NCI-H2029 (cell line): Measurements from ENCODE around the gene KCNJ5.

Source experiments
- DNase-seq: peaks from one replicate; lab custom pipeline; 2025; lab: John Stamatoyannopoulos, UW

The KCNJ5 gene

GRCh38 chr11:128895526-128895925 lies 4.4 kb downstream of the KCNJ5 start:
- DNase-seq: no peak

- no peak for DNase-seq
Observed at GRCh38 chr11:128896356-128896755, 5.2 kb downstream of the KCNJ5 start.

DNA sequence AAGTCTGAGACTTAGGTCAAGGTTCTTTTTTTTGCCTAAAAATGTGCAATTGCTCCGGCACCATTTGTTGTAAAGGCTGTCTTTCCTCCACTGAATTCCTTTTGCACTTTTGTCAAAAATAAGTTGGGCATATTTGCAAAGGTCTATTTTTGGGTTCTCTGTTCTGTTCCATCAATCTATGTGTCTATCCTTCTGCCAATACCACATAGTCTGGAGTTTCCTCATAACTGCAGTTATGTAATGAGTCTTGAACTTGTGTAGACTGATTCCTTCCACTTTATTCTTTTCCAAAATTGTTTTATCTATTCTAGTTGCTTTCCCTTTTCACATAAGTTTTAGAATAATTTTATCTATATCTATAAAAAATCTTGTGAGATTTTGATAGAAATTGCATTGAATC lies 6.7 kb downstream of the KCNJ5 start:
- DNase-seq: no peak

- no peak for DNase-seq
Observed at GRCh38 chr11:128898580-128899344, 7.6 kb downstream of the KCNJ5 start.

DNA sequence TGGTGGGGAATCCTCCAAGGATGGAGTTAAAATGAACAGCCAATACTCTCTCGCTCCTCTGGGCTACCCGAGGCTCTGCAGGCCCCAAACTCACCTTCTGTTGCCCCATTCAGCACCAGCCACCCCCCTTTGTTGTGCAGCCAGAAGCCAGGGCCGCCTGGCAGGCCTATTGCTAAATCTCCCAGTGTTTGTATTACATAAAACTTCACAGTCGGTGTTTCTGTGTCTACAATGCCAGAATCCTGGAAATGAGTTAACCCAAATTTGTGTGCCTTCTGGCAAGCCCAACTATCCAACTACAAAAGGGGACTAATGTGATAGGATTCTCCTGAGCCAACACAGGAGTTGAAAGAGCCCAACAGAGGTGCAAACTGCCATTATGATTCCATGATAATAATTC lies 9.3 kb downstream of the KCNJ5 start:
- no peak for DNase-seq

- no peak for DNase-seq
Observed at GRCh38 chr11:128901653-128902514, 10.7 kb downstream of the KCNJ5 start.

GRCh38 chr11:128902515-128903066 lies 11.4 kb downstream of the KCNJ5 start:
- DNase-seq: no peak

GRCh38 chr11:128903248-128904061 lies 12.3 kb downstream of the KCNJ5 start:
- no peak for DNase-seq

- no peak for DNase-seq
Observed at GRCh38 chr11:128904303-128904655, 13.1 kb downstream of the KCNJ5 start.

DNA sequence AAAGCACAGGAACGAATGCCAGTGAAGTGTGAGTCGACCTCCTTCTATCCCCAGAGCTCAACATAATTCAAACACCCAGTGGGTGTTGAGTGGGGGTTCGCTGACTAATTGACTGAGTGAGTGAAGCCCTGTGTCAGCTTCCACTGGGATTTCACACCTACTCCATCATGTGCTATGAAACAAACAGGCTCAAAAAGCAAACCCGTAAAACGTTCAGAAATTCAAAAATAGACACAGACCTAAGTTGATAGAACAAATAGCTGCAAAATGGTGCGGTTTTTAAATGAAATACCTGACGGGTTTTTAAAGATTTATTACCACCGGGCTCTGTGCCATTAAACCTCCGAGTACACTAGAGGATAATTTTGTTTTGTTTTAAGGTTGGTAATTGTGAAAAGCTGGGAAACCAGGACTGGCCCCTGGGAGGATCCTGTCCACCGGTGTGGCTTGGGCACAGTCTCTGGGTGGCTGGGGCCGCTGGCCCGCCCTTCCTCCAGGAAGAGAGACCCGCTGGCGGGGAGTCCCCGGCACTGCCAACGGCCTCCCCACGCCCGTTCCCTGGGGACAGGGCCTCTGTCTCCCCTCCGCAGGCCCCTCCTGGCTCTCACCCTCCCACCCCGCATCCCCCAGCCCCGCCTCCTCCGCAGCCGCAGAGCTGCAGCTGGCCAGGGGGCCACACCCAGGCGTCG lies 13.6 kb downstream of the KCNJ5 start:
- DNase-seq: no peak

DNA sequence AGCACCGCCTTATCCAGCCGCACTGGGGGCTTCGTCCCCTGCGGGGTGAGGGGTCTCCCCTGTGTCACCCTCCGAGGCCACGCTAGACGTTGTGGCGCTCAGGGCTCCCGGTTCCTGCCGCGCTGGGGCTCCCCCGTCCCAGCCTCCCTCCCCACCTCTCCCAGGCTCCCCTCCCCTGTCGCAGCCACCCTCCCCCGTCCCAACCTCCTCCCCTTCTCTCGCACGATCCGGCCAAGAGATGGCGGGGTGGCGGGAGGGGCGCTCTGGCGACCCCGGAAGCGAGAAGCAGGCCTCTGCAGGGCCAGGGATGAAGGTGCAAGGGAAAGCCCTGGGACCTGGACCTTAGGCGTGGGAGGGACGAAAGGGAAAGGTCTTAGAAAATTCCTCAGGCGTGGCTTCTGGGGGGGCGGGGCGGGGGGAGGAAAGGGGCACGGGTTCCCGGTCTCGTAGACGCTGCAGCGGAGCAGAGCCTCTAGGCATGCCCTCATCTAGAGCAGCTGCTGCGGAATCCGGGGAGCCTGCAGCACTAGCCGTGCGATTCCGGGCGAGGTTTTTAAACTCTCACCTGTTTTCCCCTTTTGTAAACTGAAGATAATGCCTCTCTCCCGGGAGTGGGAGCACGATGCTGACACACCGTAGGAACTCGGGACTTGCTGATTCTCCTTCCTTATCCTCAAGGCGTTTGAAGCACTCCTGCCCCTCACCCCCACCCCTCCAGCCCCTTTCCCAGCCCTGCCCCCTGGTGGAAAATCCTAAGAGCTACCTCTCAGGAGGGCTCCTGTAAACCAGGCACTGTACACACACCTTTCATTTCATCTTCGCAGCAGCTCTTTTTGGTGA lies 14.4 kb downstream of the KCNJ5 start:
- peak; percentile 28 for DNase-seq

- no peak for DNase-seq
Observed at GRCh38 chr11:128906185-128907050, 15.3 kb downstream of the KCNJ5 start.

DNA sequence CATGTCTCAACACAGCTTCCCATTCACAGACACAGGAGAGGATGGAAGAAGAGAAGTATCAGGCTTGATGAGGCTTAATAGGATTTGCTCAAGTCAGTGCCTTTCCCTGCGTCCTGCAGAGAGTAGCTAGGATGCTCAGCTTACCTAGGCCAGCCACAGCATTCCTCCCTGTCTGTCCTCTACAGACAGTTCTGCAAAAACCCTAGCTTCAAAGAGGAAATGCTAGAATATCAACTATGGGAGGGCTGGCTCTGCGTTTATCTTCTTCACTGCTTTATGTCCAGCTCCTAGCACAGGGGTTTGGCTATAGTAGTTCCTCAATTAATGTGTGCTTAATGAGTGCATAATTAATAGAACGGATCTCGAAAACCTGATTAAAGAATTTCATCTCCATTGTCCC lies 16.4 kb downstream of the KCNJ5 start:
- no peak for DNase-seq

DNA sequence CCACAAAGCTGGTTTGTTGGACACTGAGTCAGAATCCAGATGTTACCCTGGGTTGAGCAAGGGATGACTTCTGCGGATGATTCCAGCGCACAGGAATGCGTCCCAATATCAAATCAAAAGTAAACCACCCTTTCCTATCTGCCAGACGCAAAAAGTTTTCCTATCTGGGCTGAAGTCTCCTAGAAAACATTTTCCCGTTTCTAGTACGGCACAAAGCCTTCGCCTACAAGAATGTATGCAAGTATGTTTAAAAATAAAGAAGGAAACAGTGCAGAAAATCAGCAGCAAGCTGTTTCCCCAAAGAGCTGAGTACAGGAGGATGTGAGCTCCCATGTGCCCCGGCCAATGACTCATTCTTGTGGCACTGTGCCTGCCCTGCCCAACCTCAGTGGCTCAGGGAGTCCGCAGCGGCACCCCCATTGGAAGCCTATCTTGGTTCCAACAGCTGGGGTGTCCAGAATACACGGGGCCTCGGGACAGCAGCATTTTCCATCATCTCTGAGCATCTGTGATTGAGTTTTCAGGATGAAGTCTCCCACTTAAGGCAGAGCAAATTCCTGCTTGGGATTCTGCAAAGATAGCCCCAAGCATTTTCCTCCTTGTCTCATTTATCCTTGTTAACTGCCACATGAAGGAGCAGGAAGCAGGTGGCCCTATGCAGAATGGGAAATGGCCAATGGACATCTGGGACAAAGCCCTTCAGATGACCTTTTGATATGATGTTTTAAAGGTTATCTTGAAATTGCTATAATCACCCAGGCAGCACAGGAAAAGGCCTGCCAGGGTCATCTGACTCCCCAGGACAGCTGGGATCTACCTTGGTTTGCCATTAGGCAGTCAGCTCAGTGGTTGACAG lies 17.5 kb downstream of the KCNJ5 start:
- DNase-seq: no peak

- DNase-seq: no peak
Observed at GRCh38 chr11:128909438-128910125, 18.4 kb downstream of the KCNJ5 start.

GRCh38 chr11:128910576-128910975 lies 19.4 kb downstream of the KCNJ5 start:
- no peak for DNase-seq

DNA sequence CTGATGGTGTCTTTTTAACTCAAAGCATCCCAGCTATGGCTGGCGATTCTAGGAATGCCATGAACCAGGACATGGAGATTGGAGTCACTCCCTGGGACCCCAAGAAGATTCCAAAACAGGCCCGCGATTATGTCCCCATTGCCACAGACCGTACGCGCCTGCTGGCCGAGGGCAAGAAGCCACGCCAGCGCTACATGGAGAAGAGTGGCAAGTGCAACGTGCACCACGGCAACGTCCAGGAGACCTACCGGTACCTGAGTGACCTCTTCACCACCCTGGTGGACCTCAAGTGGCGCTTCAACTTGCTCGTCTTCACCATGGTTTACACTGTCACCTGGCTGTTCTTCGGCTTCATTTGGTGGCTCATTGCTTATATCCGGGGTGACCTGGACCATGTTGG lies 20.1 kb downstream of the KCNJ5 start:
- DNase-seq: no peak

DNA sequence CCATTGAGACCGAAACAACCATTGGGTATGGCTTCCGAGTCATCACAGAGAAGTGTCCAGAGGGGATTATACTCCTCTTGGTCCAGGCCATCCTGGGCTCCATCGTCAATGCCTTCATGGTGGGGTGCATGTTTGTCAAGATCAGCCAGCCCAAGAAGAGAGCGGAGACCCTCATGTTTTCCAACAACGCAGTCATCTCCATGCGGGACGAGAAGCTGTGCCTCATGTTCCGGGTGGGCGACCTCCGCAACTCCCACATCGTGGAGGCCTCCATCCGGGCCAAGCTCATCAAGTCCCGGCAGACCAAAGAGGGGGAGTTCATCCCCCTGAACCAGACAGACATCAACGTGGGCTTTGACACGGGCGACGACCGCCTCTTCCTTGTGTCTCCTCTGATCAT lies 20.5 kb downstream of the KCNJ5 start:
- DNase-seq: no peak
